ENCODE results near the gene ICAM1.

DNA sequence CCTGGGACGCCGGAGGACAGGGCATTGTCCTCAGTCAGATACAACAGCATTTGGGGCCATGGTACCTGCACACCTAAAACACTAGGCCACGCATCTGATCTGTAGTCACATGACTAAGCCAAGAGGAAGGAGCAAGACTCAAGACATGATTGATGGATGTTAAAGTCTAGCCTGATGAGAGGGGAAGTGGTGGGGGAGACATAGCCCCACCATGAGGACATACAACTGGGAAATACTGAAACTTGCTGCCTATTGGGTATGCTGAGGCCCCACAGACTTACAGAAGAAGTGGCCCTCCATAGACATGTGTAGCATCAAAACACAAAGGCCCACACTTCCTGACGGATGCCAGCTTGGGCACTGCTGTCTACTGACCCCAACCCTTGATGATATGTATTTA is 14.5 kb downstream of the ICAM1 start:
- TF ChIP-seq, protein P1, sequence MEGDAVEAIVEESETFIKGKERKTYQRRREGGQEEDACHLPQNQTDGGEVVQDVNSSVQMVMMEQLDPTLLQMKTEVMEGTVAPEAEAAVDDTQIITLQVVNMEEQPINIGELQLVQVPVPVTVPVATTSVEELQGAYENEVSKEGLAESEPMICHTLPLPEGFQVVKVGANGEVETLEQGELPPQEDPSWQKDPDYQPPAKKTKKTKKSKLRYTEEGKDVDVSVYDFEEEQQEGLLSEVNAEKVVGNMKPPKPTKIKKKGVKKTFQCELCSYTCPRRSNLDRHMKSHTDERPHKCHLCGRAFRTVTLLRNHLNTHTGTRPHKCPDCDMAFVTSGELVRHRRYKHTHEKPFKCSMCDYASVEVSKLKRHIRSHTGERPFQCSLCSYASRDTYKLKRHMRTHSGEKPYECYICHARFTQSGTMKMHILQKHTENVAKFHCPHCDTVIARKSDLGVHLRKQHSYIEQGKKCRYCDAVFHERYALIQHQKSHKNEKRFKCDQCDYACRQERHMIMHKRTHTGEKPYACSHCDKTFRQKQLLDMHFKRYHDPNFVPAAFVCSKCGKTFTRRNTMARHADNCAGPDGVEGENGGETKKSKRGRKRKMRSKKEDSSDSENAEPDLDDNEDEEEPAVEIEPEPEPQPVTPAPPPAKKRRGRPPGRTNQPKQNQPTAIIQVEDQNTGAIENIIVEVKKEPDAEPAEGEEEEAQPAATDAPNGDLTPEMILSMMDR (IDR thresholded peaks at IDR 0.05): no peak
- TF ChIP-seq POLR2AphosphoS5 (IDR thresholded peaks at IDR 0.05): no peak
- no peak for TF ChIP-seq POLR2A (IDR thresholded peaks at IDR 0.05)
- TF ChIP-seq EP300 (IDR thresholded peaks at IDR 0.05): no peak
